T47D (cell line): ENCODE data around the gene TYR.
A peak's percentile ranks its signal among the peaks of the same experiment; 100 is the strongest.

Experiments
- DNase-seq, 2 experiments: peaks; one replicate each; pipeline versions ENCODE4 v3.0.0 to v3.0.0-alpha.2; 2011 to 2012; ENCODE audit warnings: low read depth in 1 of 2, low spot score in 1 of 2
- JUND ChIP-seq: IDR thresholded peaks from 2 replicates; pipeline ENCODE4 v1.6.1; 2012; ENCODE audit warnings: low read depth
- in situ Hi-C: cut with HindIII; loops from 2 replicates; pipeline ENCODE4 v1.10.0; 2016; ENCODE audit warnings: low sequenced_read_pairs, low pct_unique_long_range_greater_than_20kb

The TYR gene

DNA sequence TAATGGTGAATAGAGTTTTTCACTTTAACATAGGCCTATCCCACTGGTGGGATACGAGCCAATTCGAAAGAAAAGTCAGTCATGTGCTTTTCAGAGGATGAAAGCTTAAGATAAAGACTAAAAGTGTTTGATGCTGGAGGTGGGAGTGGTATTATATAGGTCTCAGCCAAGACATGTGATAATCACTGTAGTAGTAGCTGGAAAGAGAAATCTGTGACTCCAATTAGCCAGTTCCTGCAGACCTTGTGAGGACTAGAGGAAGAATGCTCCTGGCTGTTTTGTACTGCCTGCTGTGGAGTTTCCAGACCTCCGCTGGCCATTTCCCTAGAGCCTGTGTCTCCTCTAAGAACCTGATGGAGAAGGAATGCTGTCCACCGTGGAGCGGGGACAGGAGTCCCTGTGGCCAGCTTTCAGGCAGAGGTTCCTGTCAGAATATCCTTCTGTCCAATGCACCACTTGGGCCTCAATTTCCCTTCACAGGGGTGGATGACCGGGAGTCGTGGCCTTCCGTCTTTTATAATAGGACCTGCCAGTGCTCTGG, at the start of gene TYR:
Gene TYR, plus strand, starts transcription at position 185 of the 541 bp plus-strand sequence. Its CDS starts 79 bp downstream, at position 264.
- no peak for DNase-seq
- in situ Hi-C loops: no loop called here
- TF ChIP-seq JUND: no peak

DNA sequence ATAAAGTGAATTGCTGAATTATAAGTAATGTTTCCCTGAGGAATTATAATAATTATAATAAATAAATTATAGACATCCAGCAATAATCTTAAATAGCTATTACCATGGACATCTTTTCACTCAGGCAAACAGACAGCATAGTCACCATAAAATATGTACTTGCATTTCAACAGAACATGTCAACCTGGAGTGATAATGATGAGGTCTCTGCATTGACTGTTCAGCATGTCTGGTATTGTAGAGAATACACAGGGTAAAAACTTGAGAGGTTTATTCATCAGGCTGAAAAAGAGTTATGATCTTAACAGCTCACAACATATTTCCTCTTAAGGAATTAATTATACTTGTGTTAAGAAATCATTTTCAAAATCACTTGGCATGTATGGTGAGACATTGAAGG, 41.1 kb upstream of the TYR start:
- TF ChIP-seq JUND: no peak
- in situ Hi-C loops: no loop called here
- no peak for DNase-seq

- peak in 1 of 2 experiments; percentile 43 for DNase-seq
- TF ChIP-seq JUND: no peak
- in situ Hi-C loops: no loop called here
Measured at GRCh38 chr11:89147229-89147628, 30.4 kb upstream of the TYR start.

DNA sequence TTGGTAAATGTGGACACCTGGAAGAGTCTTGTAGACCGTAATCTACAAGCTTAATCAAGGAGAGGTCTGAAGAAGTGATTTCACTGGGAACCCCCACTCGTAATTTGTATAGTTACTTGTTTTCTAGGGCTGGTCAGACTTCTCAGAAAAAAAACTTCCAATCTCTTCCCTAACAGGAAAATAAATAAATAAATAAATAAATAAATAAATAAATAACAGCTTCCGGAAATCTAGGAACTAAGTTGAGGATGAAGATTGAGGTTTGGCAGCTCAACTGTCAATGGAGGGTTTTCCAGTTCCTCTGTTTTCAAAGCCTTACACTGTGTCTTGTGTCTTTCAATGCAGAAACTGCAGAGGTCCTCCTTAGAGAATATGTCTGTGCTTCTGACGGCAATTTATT, 17.7 kb upstream of the TYR start:
- in situ Hi-C loops: no loop called here
- DNase-seq: peak in 1 of 2 experiments; percentile 7
- no peak for TF ChIP-seq JUND

- DNase-seq: no peak
- in situ Hi-C loops: no loop called here
- no peak for TF ChIP-seq JUND
Measured at GRCh38 chr11:89161949-89162348, 15.7 kb upstream of the TYR start.

GRCh38 chr11:89163686-89164085, 14.0 kb upstream of the TYR start:
- in situ Hi-C loops: no loop called here
- no peak for DNase-seq

GRCh38 chr11:89168396-89168795, 9.3 kb upstream of the TYR start:
- in situ Hi-C loops: no loop called here
- TF ChIP-seq JUND: no peak
- no peak for DNase-seq

More at GRCh38 chr11:89163686-89164085, 14.0 kb upstream of the TYR start:
- no peak for TF ChIP-seq JUND

DNA sequence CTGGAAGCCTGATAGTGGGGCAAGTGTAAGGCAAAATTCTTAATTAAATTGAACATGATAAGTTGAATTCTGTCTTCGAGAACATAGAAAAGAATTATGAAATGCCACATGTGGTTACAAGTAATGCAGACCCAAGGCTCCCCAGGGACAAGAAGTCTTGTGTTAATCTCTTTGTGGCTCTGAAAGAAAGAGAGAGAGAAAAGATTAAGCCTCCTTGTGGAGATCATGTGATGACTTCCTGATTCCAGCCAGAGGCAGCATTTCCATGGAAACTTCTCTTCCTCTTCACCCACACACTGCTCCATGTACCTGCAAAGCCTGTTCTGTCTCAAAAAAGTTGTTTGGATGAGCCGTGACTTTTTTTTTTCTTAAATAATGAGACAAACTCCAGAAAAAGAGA, 1.9 kb upstream of the TYR start:
- TF ChIP-seq JUND: no peak
- in situ Hi-C loops: no loop called here
- DNase-seq: no peak

GRCh38 chr11:89176938-89177337, 737 bp upstream of the TYR start:
- in situ Hi-C loops: no loop called here
- no peak for TF ChIP-seq JUND
- DNase-seq: no peak

- in situ Hi-C loops: no loop called here
- no peak for DNase-seq
- no peak for TF ChIP-seq JUND
Measured at GRCh38 chr11:89181111-89181510, 3.4 kb downstream of the TYR start.

- no peak for TF ChIP-seq JUND
- in situ Hi-C loops: no loop called here
- no peak for DNase-seq
Measured at GRCh38 chr11:89182773-89183518, 5.3 kb downstream of the TYR start.

DNA sequence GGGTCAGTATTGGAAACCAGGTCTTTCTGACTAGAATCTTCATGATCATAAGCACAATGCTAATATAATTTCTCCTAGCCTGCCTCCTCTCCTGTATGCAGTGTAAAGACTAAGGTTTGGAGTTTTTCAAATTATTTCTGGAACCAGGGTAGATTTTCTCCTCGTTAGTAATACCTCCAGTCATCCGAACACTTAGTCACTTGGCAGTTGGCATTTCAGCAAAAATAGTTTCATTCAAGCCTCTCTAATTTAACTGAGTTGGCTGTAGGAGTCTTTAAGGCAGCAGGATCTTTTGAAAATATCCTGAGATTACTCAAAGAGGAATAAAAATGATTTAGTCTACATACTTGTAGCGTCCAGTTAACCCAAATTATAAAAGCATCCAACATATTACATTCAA, 6.3 kb downstream of the TYR start:
- in situ Hi-C loops: no loop called here
- DNase-seq: no peak
- no peak for TF ChIP-seq JUND

DNA sequence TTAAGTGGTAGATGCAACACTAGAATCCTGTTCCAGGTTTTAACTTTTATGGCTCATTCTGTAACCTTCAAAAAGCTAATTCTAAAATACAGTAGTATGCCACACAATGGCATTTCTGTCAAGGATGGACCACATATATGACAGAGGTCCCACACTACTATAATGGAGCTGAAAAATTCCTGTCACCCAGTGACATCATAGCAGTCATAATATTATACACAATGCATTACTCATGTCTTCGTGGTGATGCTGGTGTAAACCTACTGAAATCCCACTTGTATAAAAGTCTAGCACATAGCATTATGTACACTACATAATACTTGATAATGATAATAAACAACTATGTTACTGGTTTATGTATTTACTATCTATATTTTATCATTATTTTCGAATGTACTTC, 12.1 kb downstream of the TYR start:
- DNase-seq: no peak
- TF ChIP-seq JUND: no peak
- in situ Hi-C loops: no loop called here

GRCh38 chr11:89201138-89201537, 23.5 kb downstream of the TYR start:
- in situ Hi-C loops: no loop called here
- no peak for DNase-seq
- no peak for TF ChIP-seq JUND
